Measurements from ENCODE around the gene ZBTB43.

DNA sequence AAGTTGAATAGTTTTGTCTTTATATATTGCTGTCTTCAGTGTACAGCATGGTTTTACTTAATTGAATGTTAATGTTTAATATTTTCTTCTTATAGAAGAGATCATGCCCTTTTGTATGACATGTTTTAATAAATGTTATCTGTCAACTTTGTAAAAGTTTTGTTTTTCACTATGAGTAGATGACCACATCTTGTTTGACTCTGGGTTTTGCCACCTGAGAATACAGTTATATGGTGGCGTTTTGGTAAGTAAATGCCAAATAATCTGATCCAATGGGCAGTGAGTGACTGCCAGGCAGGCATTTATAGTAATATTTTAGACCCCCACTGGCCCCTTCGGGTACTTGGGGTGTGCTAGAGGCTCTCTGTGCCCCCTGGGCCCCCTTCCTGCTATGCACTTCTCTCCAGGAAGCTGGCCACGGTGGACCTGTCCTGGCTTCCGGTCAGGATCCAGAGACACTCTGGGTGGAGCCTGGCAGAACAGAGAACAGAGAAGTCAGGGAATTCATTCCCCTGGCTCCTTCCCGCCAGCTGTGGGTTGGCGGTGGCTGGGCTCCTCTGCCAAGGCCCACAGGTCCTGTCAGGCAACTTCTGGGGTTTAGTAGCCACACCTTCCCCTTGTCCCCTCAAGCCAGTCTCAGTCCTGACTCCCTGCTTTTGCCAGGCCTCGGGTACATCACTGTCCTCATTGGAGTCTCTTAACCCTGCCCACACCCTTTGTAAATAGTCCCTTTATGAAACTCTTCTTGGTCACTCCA, 33.4 kb downstream of the ZBTB43 start:
- TF ChIP-seq, protein P1, sequence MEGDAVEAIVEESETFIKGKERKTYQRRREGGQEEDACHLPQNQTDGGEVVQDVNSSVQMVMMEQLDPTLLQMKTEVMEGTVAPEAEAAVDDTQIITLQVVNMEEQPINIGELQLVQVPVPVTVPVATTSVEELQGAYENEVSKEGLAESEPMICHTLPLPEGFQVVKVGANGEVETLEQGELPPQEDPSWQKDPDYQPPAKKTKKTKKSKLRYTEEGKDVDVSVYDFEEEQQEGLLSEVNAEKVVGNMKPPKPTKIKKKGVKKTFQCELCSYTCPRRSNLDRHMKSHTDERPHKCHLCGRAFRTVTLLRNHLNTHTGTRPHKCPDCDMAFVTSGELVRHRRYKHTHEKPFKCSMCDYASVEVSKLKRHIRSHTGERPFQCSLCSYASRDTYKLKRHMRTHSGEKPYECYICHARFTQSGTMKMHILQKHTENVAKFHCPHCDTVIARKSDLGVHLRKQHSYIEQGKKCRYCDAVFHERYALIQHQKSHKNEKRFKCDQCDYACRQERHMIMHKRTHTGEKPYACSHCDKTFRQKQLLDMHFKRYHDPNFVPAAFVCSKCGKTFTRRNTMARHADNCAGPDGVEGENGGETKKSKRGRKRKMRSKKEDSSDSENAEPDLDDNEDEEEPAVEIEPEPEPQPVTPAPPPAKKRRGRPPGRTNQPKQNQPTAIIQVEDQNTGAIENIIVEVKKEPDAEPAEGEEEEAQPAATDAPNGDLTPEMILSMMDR (IDR thresholded peaks at IDR 0.05; ENCODE audit: poor library complexity, severe bottlenecking), result no peak
- TF ChIP-seq EZH2 (IDR thresholded peaks at IDR 0.05; ENCODE audit: borderline replicate concordance, insufficient read depth, low read length, poor library complexity, severe bottlenecking) (no peak), POLR2AphosphoS5 (IDR thresholded peaks at IDR 0.05) (no peak), RAD21 (conservative IDR thresholded peaks at IDR 0.05) (no peak), SMC3 (conservative IDR thresholded peaks at IDR 0.05; ENCODE audit: poor library complexity) (no peak), TAF1 (IDR thresholded peaks at IDR 0.05; ENCODE audit: low read depth) (no peak), EP300 (conservative IDR thresholded peaks at IDR 0.05; ENCODE audit: poor library complexity, severe bottlenecking) (no peak)
- TF ChIP-seq, protein P2, sequence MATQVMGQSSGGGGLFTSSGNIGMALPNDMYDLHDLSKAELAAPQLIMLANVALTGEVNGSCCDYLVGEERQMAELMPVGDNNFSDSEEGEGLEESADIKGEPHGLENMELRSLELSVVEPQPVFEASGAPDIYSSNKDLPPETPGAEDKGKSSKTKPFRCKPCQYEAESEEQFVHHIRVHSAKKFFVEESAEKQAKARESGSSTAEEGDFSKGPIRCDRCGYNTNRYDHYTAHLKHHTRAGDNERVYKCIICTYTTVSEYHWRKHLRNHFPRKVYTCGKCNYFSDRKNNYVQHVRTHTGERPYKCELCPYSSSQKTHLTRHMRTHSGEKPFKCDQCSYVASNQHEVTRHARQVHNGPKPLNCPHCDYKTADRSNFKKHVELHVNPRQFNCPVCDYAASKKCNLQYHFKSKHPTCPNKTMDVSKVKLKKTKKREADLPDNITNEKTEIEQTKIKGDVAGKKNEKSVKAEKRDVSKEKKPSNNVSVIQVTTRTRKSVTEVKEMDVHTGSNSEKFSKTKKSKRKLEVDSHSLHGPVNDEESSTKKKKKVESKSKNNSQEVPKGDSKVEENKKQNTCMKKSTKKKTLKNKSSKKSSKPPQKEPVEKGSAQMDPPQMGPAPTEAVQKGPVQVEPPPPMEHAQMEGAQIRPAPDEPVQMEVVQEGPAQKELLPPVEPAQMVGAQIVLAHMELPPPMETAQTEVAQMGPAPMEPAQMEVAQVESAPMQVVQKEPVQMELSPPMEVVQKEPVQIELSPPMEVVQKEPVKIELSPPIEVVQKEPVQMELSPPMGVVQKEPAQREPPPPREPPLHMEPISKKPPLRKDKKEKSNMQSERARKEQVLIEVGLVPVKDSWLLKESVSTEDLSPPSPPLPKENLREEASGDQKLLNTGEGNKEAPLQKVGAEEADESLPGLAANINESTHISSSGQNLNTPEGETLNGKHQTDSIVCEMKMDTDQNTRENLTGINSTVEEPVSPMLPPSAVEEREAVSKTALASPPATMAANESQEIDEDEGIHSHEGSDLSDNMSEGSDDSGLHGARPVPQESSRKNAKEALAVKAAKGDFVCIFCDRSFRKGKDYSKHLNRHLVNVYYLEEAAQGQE (IDR thresholded peaks at IDR 0.05; ENCODE audit: borderline replicate concordance), result no peak

Measured in neural cell (in vitro differentiated cells).